CD4-positive, alpha-beta T cell treated with Interleukin-4 for 4 hours (primary cell): ENCODE measurements around the gene TOMM20L.
A peak's percentile ranks its signal among the peaks of the same experiment; 100 is the strongest.
"Not testable (repeated sequence)": the region's sequence is repeated elsewhere in the genome, so short reads cannot be mapped to it uniquely, and the experiment has no call there.

Experiments
- DNase-seq: peaks from one replicate; pipeline ENCODE4 v3.0.0-alpha.2; 2020

Gene TOMM20L

GRCh38 chr14:58395812-58396788 lies at the start of gene TOMM20L:
TSS of gene TOMM20L (plus strand) at chr14:58395930. CDS start at chr14:58395958, 28 bp downstream.
- DNase-seq, result peak; percentile 72

DNA sequence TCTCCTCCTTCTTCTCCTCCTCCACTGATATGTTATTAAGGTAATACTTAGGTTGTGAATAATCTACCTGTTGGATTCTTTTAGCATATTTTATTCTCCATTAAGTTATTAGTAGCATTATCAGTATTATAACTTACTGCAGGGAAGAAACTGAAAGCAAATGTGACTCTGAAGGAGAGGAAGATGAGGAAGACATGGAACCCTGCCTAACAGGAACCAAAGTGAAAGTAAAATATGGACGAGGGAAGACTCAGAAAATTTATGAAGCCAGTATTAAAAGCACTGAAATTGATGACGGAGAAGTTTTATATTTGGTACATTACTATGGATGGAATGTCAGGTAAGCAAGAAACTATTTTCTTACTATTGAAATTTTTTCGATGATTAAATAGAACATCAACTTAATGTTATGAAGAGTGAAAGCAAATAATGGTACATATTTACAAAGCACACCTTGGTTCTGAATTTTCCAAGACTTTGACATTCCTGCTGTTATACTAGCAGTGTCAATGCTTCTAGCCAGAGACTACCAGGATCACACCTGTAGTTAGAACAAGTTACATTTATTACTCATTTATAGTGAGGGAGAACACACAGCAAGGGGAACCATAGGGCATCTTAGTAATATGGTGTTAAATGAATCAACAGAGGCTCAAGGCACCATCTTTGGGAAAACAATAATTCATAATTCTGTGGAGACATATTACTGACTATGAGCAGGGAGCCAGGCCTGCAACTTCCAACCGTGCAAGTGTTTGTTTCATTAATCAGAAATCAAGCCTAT lies 42.0 kb upstream of the TOMM20L start:
- peak; percentile 3 for DNase-seq

DNA sequence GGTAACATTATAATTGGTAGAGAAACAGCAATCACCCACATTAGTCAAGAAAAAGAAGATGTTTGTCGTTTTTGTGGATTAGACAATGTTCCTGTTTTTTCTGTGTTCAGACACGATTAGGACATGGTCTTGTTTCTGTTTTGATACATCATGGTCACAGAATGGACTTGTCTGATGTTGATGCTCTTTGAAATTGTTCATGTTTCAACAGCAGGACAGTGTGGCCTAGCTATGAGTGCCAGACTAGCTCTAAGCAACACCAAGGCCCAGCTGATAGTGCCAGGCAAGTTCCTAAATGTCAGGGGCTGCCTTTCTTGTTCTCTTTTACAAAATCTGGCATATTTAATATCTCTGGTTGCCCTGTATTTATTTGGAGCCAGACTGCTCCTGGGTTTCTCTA lies 40.9 kb upstream of the TOMM20L start:
- DNase-seq, result no peak

DNA sequence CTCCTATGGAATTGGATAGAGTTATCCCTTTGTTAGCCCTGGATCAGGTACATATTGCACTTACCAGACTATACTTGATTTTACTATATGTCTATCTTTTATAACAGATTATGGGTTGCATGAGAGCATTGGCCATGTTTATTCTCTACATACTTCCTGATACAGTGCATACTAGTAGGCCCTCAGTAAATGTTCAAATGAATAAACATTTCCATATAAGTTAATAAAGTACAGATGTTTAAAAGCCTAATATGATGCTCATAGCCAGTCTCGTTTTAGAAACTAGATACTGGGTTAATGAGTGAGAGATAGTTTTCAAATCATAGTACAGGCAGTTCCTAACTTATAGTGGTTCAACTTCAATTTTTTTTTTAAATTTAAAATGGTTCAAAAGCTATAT lies 39.5 kb upstream of the TOMM20L start:
- no peak for DNase-seq

- not testable (repeated sequence) for DNase-seq
These were observed 33.5 kb upstream of the TOMM20L start for GRCh38 chr14:58362272-58362671.

GRCh38 chr14:58362798-58363412 lies 32.8 kb upstream of the TOMM20L start:
- DNase-seq, result peak; percentile 44

- no peak for DNase-seq
These were observed 31.4 kb upstream of the TOMM20L start for GRCh38 chr14:58364316-58364715.

GRCh38 chr14:58367296-58367695 lies 28.4 kb upstream of the TOMM20L start:
- DNase-seq, result no peak

DNA sequence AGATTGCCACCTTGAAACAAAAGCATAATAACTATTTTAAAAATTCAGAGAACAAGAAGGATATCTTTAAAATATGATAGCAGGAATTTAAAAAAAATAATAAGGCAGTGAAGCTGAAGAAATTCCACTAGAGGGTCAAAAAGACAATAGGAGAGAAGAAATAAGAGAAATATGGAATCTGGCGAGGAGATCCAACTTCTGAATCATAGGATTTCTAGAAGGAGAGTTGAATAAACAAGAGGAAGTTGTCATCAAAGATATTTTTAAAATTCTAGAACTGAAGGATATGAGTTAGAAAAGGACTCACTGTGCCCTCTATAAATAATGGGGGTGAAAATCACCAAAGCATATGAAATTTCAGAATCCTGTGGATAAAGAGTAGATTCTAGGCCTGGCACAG lies 26.8 kb upstream of the TOMM20L start:
- DNase-seq, result no peak

DNA sequence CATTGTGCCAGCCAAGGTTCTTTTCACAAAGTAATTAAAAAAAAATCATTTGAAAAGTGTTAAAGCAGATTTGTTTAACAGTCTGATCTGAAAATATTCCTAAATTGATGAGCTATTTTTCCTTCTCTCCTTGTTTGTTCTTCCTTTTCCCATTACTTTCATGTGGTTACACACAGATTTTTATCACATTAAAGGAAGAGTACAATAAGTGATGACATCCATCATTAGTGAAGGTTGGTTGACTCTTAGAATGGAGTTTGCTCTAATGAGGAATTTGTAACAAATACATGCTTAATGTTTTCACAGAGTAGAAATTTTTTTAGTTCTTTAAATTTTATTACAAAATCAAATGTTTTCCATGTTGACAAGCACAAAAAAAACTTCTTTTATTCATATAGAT lies 18.9 kb upstream of the TOMM20L start:
- no peak for DNase-seq

GRCh38 chr14:58390830-58391229 lies 4.9 kb upstream of the TOMM20L start:
- no peak for DNase-seq

GRCh38 chr14:58395562-58395811 lies 243 bp upstream of the TOMM20L start:
- no peak for DNase-seq

DNA sequence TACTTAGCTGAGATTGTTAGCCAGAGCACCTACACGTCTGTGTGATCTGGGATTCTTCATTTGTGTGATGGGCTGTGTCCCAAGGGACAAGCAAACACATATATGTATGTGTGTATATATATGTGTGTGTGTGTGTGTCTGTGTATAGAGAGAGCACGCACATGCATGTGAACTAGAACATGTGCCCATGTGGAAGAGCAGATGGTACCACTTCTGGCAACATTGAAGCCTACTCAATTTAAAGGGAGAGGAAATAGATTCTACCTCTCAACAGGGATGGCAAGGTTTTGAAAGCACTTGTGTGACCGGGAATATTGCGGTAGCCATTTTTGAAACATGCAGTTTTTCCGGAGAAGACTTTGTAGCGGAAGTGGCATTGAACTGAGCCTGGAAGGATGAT lies 1.4 kb downstream of the TOMM20L start:
- no peak for DNase-seq

GRCh38 chr14:58398495-58398894 lies 2.8 kb downstream of the TOMM20L start:
- no peak for DNase-seq

DNA sequence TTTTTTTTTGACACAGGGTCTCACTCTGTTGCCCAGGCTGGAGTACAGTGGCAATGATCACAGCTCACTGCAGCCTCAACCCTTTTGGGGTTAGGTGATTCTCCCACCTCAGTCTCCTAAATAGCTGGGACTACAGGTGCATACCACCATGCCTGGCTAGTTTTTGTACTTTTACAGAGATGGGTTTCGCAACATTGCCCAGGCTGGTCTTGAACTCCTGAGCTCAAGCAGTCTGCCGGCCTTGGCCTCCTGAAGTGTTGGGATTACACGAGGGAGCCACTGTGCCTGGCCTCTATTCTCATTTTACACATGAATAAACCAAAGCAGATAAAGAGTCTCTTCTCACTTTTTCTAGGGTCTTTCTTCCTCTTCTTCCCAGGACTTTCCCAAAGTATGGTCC lies 3.2 kb downstream of the TOMM20L start:
- DNase-seq, result no peak

DNA sequence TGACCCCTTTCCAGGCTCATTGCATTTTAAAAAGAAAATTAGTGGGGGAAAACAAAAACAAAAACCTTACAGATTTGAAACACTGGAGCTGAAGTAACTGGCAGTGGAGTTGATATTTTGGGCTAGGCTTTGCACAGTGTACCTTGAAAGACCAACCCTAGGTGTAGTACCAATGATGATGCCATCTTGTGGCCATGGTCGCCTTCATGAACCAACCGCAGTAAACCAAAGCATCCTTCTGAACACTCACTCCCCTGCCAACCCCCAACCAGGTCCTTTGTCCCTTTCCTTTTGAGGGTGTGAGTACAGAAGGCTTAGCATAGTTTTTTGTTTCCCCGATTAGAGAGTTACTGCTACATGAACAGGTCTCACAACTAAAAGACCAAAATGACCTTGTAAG lies 5.9 kb downstream of the TOMM20L start:
- DNase-seq, result peak; percentile 3

DNA sequence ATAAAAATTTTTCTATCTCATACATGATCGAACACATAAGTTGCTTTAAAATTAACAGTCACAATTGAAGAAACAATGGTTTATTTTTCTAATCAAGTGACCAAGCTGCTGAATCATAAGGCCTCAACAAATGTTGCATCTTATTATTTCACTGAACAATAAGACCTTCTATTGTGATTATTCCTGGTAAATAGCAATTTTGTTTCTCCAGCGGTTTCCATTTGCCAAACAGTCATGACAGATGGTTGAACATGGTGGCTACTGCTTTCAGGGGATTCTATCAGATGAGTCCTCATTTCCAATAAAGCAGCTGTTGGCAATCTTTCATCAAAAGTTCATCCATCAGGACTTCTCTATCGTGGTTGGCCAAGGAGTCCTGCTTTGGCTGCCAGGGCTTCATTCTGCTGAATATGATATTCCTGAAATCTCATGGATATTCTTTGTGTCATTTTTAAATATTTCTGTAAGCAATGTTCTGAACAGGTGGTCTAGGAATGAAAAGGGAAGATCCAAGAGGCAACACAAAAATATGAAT lies 13.0 kb downstream of the TOMM20L start:
- DNase-seq, result no peak

DNA sequence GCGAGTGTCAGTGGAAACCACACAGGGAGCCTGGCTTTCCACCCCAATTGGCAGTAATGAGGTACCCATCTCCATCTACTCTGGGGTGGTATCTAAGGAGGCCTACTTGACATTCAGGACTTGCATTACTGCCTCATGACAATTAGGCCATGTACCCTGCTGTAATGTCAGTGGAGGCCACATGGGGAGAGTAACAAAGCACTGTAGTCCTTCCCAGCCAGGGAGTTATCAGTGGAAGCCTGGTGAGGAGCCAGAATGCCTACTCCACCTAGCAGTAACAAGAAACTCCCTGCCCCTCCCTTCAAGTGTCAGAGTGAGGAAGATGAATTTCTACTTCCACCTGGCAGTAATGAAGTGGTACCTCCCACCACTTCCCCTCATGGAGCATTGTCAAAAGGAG lies 19.1 kb downstream of the TOMM20L start:
- no peak for DNase-seq

- DNase-seq, result no peak
These were observed 20.2 kb downstream of the TOMM20L start for GRCh38 chr14:58415636-58416547.

GRCh38 chr14:58416934-58417333 lies 21.2 kb downstream of the TOMM20L start:
- not testable (repeated sequence) for DNase-seq

GRCh38 chr14:58426670-58427280 lies 31.0 kb downstream of the TOMM20L start:
- no peak for DNase-seq
